Caco-2 (cell line): Measurements from ENCODE around the gene AUTS2. TPM values are rescaled to one million over a fixed set of nuclear protein-coding genes. Genes with fewer than 3 reads are reported as not detected.

ENCODE experiments used
- BruUV-seq: library from RNA; stranded (reverse); fragments of 400-500 nt; replicated peaks from 2 replicates; lab custom pipeline; 2021; lab: Mats Ljungman, UMichigan
- CTCF ChIA-PET: fragments of 300-600 bp; sonication (Branson Sonifier 250); formaldehyde crosslinking; loops from one replicate; lab custom pipeline; 2022; ENCODE audit warnings: antibody characterized with exemption; lab: Charles Lee
- POLR2A ChIA-PET: fragments of 300-600 bp; sonication (Branson Sonifier 250); formaldehyde crosslinking; loops from one replicate; lab custom pipeline; 2022; ENCODE audit warnings: antibody characterized with exemption; lab: Charles Lee
- DNase-seq, 2 experiments: peaks; one replicate each; pipeline versions ENCODE4 v3.0.0 to v3.0.0-alpha.2; 2020 to 2022
- H3K27me3 ChIP-seq: replicated peaks from 2 replicates; pipeline ENCODE4 v1.6.0; 2011; ENCODE audit warnings: low read length; ENCODE audit not compliant: control insufficient read depth, insufficient read depth
- H3K36me3 ChIP-seq: 2 replicates; pipeline ENCODE4 v1.5.1; 2011; ENCODE audit warnings: low read length; ENCODE audit not compliant: control insufficient read depth, insufficient read depth
- H3K4me1 ChIP-seq: fragments of 250-450 bp; sonication (Bioruptor Pico); 2 replicates; pipeline ENCODE4 v1.5.1; 2020; ENCODE audit warnings: mild to moderate bottlenecking
- H3K4me3 ChIP-seq: 2 replicates; pipeline ENCODE4 v1.5.1; 2011; ENCODE audit warnings: low read depth, mild to moderate bottlenecking, control low read depth, low read length
- H3K9me3 ChIP-seq: fragments of 250-450 bp; sonication (Bioruptor Pico); 2 replicates; pipeline ENCODE4 v1.5.1; 2020; ENCODE audit warnings: mild to moderate bottlenecking, moderate library complexity
- H3K27ac Mint-ChIP-seq: one replicate; pipeline ENCODE4 v1.8.0; 2022; ENCODE audit warnings: mixed read lengths; ENCODE audit not compliant: unreplicated experiment
- H3K27me3 Mint-ChIP-seq: one replicate; pipeline ENCODE4 v1.8.0; 2022; ENCODE audit warnings: mixed read lengths; ENCODE audit not compliant: insufficient read depth, unreplicated experiment
- H3K36me3 Mint-ChIP-seq: one replicate; pipeline ENCODE4 v1.8.0; 2022; ENCODE audit warnings: mild to moderate bottlenecking, mixed read lengths; ENCODE audit not compliant: insufficient read depth, unreplicated experiment
- H3K4me1 Mint-ChIP-seq: one replicate; pipeline ENCODE4 v1.8.0; 2022; ENCODE audit warnings: low read depth, mixed read lengths; ENCODE audit not compliant: unreplicated experiment
- H3K4me3 Mint-ChIP-seq: one replicate; pipeline ENCODE4 v1.8.0; 2022; ENCODE audit warnings: mild to moderate bottlenecking, moderate library complexity, mixed read lengths; ENCODE audit not compliant: unreplicated experiment
- H3K9me3 Mint-ChIP-seq: one replicate; pipeline ENCODE4 v1.8.0; 2022; ENCODE audit warnings: mixed read lengths; ENCODE audit not compliant: unreplicated experiment
- intact Hi-C: fragments of 100-400 bp; cut with micrococcal nuclease; formaldehyde crosslinking; loops from one replicate; pipeline ENCODE4 v1.10.0; 2022; ENCODE audit not compliant: unreplicated experiment
- total RNA-seq: library from RNA; stranded (reverse); gene quantifications from 2 replicates; pipeline ENCODE4 v1.2.3, GENCODE V29; 2022
- TF ChIP-seq, protein P1 (sequence below), 2 experiments: fragments of 200-600 bp in 1 of 2; IDR thresholded peaks; 1 replicate in 1 of 2; 2 replicates in 1 of 2; pipeline versions ENCODE4 v1.5.1 to v1.8.0; 2011 to 2022; ENCODE audit warnings: antibody characterized with exemption in 1 of 2, control low read depth in 1 of 2, inconsistent platforms in 1 of 2, low read depth in 1 of 2, low read length in 1 of 2, mild to moderate bottlenecking in 1 of 2, moderate library complexity in 1 of 2; ENCODE audit not compliant: insufficient read depth in 1 of 2, severe bottlenecking in 1 of 2, unreplicated experiment in 1 of 2

AUTS2 gene
- total RNA-seq, 1 experiment from 2014 or later, result 37.1 TPM

GRCh38 chr7:70415179-70415972 is 817.1 kb downstream of the AUTS2 start:
- Mint-ChIP-seq H3K9me3 (no peaks in the 10 kb centered on the region), H3K36me3 (no peaks in the 10 kb centered on the region), H3K27me3 (no peaks in the 10 kb centered on the region), H3K4me1 (no peaks in the 10 kb centered on the region), H3K27ac (no peak overlapping the region), H3K4me3 (no peak overlapping the region)
- Histone ChIP-seq H3K4me3 (no peak overlapping the region), H3K4me1 (no peaks in the 10 kb centered on the region), H3K9me3 (no peaks in the 10 kb centered on the region), H3K27me3 (no peaks in the 10 kb centered on the region), H3K36me3 (no peaks in the 10 kb centered on the region)
- no peak for DNase-seq
- intact Hi-C loops, result no loop called here
- ChIA-PET CTCF (no interaction called here), POLR2A (no interaction called here)
- no TSS peak for BruUV-seq
- TF ChIP-seq, protein P1, sequence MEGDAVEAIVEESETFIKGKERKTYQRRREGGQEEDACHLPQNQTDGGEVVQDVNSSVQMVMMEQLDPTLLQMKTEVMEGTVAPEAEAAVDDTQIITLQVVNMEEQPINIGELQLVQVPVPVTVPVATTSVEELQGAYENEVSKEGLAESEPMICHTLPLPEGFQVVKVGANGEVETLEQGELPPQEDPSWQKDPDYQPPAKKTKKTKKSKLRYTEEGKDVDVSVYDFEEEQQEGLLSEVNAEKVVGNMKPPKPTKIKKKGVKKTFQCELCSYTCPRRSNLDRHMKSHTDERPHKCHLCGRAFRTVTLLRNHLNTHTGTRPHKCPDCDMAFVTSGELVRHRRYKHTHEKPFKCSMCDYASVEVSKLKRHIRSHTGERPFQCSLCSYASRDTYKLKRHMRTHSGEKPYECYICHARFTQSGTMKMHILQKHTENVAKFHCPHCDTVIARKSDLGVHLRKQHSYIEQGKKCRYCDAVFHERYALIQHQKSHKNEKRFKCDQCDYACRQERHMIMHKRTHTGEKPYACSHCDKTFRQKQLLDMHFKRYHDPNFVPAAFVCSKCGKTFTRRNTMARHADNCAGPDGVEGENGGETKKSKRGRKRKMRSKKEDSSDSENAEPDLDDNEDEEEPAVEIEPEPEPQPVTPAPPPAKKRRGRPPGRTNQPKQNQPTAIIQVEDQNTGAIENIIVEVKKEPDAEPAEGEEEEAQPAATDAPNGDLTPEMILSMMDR (IDR thresholded peaks at IDR 0.05; ENCODE audit: insufficient read depth in 1 of 2, low read depth in 1 of 2, low read length in 1 of 2, severe bottlenecking in 1 of 2, unreplicated experiment in 1 of 2), result no peak

- no TSS peak for BruUV-seq
- Mint-ChIP-seq H3K36me3 (no peaks in the 10 kb centered on the region), H3K27ac (no peak overlapping the region), H3K9me3 (no peaks in the 10 kb centered on the region), H3K4me1 (no peaks in the 10 kb centered on the region), H3K4me3 (no peak overlapping the region), H3K27me3 (no peaks in the 10 kb centered on the region)
- POLR2A ChIA-PET, result no interaction called here
- no peaks in the 10 kb centered on the region for H3K9me3 ChIP-seq
- no peaks in the 10 kb centered on the region for H3K27me3 ChIP-seq
- intact Hi-C loops, result no loop called here
- no peaks in the 10 kb centered on the region for H3K36me3 ChIP-seq
- DNase-seq, result no peak
- no peak overlapping the region for H3K4me3 ChIP-seq
- no peaks in the 10 kb centered on the region for H3K4me1 ChIP-seq
- CTCF ChIA-PET, result no interaction called here
- TF ChIP-seq, protein P1 (IDR thresholded peaks at IDR 0.05; ENCODE audit: insufficient read depth in 1 of 2, low read depth in 1 of 2, low read length in 1 of 2, severe bottlenecking in 1 of 2, unreplicated experiment in 1 of 2), result no peak
Measured at GRCh38 chr7:70416347-70416985, 818.2 kb downstream of the AUTS2 start.

- Mint-ChIP-seq H3K4me3 (no peak overlapping the region), H3K36me3 (no peaks in the 10 kb centered on the region), H3K4me1 (no peaks in the 10 kb centered on the region), H3K27me3 (no peaks in the 10 kb centered on the region), H3K9me3 (no peaks in the 10 kb centered on the region), H3K27ac (no peak overlapping the region)
- Histone ChIP-seq H3K4me3 (no peak overlapping the region), H3K36me3 (no peaks in the 10 kb centered on the region), H3K4me1 (no peaks in the 10 kb centered on the region), H3K9me3 (no peaks in the 10 kb centered on the region), H3K27me3 (no peaks in the 10 kb centered on the region)
- TF ChIP-seq, protein P1 (IDR thresholded peaks at IDR 0.05; ENCODE audit: insufficient read depth in 1 of 2, low read depth in 1 of 2, low read length in 1 of 2, severe bottlenecking in 1 of 2, unreplicated experiment in 1 of 2), result no peak
- POLR2A ChIA-PET, result no interaction called here
- CTCF ChIA-PET, result no interaction called here
- DNase-seq, result no peak
- BruUV-seq, result no TSS peak
- intact Hi-C loops, result no loop called here
Measured at GRCh38 chr7:70416986-70417655, 818.8 kb downstream of the AUTS2 start.
